Panc1 (cell line): ENCODE data around the gene TMEM88. TPM values are rescaled to one million over a fixed set of nuclear protein-coding genes. Genes with fewer than 3 reads are reported as not detected.

ENCODE experiments used
- ATAC-seq: fragments of 200-7000 bp; cut with Tn5 transposase; 2 replicates; pipeline ENCODE4 v1.9.1; 2020; ENCODE audit warnings: mild to moderate bottlenecking, moderate library complexity
- BruUV-seq: library from RNA; stranded (reverse); fragments of 400-500 nt; replicated peaks from 2 replicates; lab custom pipeline; 2021; lab: Mats Ljungman, UMichigan
- CTCF ChIA-PET: fragments of 300-600 bp; sonication (Branson Sonifier 250); formaldehyde crosslinking; loops from one replicate; lab custom pipeline; 2022; ENCODE audit warnings: antibody characterized with exemption; lab: Charles Lee
- POLR2A ChIA-PET: fragments of 300-600 bp; sonication (Branson Sonifier 250); formaldehyde crosslinking; loops from one replicate; lab custom pipeline; 2022; ENCODE audit warnings: antibody characterized with exemption; lab: Charles Lee
- DNase-seq: peaks from one replicate; pipeline ENCODE4 v3.0.0-alpha.2; 2010; ENCODE audit warnings: low read depth, low spot score
- H3K27ac ChIP-seq: 2 replicates; pipeline ENCODE4 v1.5.1; 2011; ENCODE audit warnings: mild to moderate bottlenecking, low read length, inconsistent platforms
- H3K27me3 ChIP-seq: fragments of 200-500 bp; sonication (Bioruptor generic); 2 replicates; pipeline ENCODE4 v1.6.0; 2014; ENCODE audit warnings: low read length, inconsistent platforms; ENCODE audit not compliant: control insufficient read depth, insufficient read depth
- H3K36me3 ChIP-seq: fragments of 200-500 bp; sonication (Bioruptor generic); 2 replicates; pipeline ENCODE4 v1.5.1; 2014; ENCODE audit warnings: inconsistent platforms, mild to moderate bottlenecking, low read length, moderate library complexity; ENCODE audit not compliant: control insufficient read depth, insufficient read depth
- H3K4me1 ChIP-seq: 2 replicates; pipeline ENCODE4 v1.5.1; 2011; ENCODE audit warnings: inconsistent platforms, mild to moderate bottlenecking, low read length, moderate library complexity; ENCODE audit not compliant: control insufficient read depth, insufficient read depth
- H3K4me3 ChIP-seq, 2 experiments: 2 replicates each; pipeline ENCODE4 v1.5.1; 2011 to 2012; ENCODE audit warnings: low read depth in 2 of 2, low read length in 2 of 2, mild to moderate bottlenecking in 2 of 2, inconsistent platforms in 1 of 2, moderate library complexity in 1 of 2
- H3K9me3 ChIP-seq: fragments of 200-500 bp; sonication (Bioruptor generic); 2 replicates; pipeline ENCODE4 v1.5.1; 2014; ENCODE audit warnings: low read depth, mild to moderate bottlenecking, inconsistent platforms, low read length, moderate library complexity; ENCODE audit not compliant: control insufficient read depth, insufficient read depth
- CTCF ChIP-seq: fragments of 450-650 bp; IDR thresholded peaks from 2 replicates; pipeline ENCODE4 v1.5.1; 2017; ENCODE audit warnings: mild to moderate bottlenecking
- POLR2AphosphoS5 ChIP-seq: IDR thresholded peaks from 2 replicates; pipeline ENCODE4 v1.6.1; 2012; ENCODE audit warnings: mild to moderate bottlenecking, low read depth, low read length, moderate library complexity
- SIN3A ChIP-seq: IDR thresholded peaks from 2 replicates; pipeline ENCODE4 v1.6.1; 2012; ENCODE audit warnings: low read depth, mild to moderate bottlenecking, low read length, moderate library complexity, borderline replicate concordance; ENCODE audit not compliant: insufficient read depth
- TCF7L2 ChIP-seq: IDR thresholded peaks from 2 replicates; pipeline ENCODE4 v1.6.1; 2011; ENCODE audit warnings: mild to moderate bottlenecking, low read depth, low read length, inconsistent platforms
- in situ Hi-C: cut with HindIII; loops from 2 replicates; pipeline ENCODE4 v1.10.0; 2016; ENCODE audit warnings: low sequenced_read_pairs, low pct_unique_long_range_greater_than_20kb
- intact Hi-C: fragments of 100-400 bp; cut with micrococcal nuclease; formaldehyde crosslinking; loops from one replicate; pipeline ENCODE4 v1.10.0; 2022; ENCODE audit not compliant: unreplicated experiment
- total RNA-seq: library from RNA; stranded (reverse); gene quantifications from one replicate; pipeline ENCODE4 v1.2.1, GENCODE V29; 2021; ENCODE audit not compliant: unreplicated experiment
- TF ChIP-seq, protein P1 (sequence below), 2 experiments: IDR thresholded peaks; 2 replicates each; pipeline ENCODE4 v1.6.1; 2011 to 2012; ENCODE audit warnings: low read depth in 2 of 2, control low read depth in 1 of 2, low read length in 1 of 2, mild to moderate bottlenecking in 1 of 2, moderate library complexity in 1 of 2; ENCODE audit not compliant: insufficient read depth in 1 of 2

TMEM88 gene
- total RNA-seq, 1 experiment from 2014 or later = 1.6 TPM

GRCh38 chr17:7864995-7865650 lies 10.3 kb downstream of the TMEM88 start:
- H3K27me3 ChIP-seq = no peaks in the 10 kb centered on the region
- POLR2A ChIA-PET = no interaction called here
- ATAC-seq = no peak
- no peak overlapping the region for H3K27ac ChIP-seq
- CTCF ChIA-PET = interaction anchor here (0.6 to 1.3 kb wide), 3 partner anchors 30 to 176 kb away, joined by 3 to 7 read pairs (median 4); no protein-coding TSS in a partner anchor
- BruUV-seq = no TSS peak
- H3K36me3 ChIP-seq = no peaks in the 10 kb centered on the region; the same call in 1 of the 2 replicates
- H3K9me3 ChIP-seq = peaks cover 4% of the 10 kb centered on the region; the same call in 1 of the 2 replicates
- peaks cover 3% of the 10 kb centered on the region; the same call in 1 of the 2 replicates for H3K4me1 ChIP-seq
- DNase-seq = no peak
- in situ Hi-C loops (no loop called here), intact Hi-C loops (no loop called here)
- H3K4me3 ChIP-seq = no peak overlapping the region
- TF ChIP-seq, protein P1, sequence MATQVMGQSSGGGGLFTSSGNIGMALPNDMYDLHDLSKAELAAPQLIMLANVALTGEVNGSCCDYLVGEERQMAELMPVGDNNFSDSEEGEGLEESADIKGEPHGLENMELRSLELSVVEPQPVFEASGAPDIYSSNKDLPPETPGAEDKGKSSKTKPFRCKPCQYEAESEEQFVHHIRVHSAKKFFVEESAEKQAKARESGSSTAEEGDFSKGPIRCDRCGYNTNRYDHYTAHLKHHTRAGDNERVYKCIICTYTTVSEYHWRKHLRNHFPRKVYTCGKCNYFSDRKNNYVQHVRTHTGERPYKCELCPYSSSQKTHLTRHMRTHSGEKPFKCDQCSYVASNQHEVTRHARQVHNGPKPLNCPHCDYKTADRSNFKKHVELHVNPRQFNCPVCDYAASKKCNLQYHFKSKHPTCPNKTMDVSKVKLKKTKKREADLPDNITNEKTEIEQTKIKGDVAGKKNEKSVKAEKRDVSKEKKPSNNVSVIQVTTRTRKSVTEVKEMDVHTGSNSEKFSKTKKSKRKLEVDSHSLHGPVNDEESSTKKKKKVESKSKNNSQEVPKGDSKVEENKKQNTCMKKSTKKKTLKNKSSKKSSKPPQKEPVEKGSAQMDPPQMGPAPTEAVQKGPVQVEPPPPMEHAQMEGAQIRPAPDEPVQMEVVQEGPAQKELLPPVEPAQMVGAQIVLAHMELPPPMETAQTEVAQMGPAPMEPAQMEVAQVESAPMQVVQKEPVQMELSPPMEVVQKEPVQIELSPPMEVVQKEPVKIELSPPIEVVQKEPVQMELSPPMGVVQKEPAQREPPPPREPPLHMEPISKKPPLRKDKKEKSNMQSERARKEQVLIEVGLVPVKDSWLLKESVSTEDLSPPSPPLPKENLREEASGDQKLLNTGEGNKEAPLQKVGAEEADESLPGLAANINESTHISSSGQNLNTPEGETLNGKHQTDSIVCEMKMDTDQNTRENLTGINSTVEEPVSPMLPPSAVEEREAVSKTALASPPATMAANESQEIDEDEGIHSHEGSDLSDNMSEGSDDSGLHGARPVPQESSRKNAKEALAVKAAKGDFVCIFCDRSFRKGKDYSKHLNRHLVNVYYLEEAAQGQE (IDR thresholded peaks at IDR 0.05; ENCODE audit: insufficient read depth in 1 of 2, low read depth in 2 of 2, low read length in 1 of 2) = no peak
- TF ChIP-seq SIN3A (no peak), POLR2AphosphoS5 (no peak), TCF7L2 (no peak)

- ATAC-seq (no peak), DNase-seq (no peak)
- CTCF ChIA-PET = interaction anchor here (0.6 kb wide), 1 partner anchor 113 kb away, joined by 3 read pairs; no protein-coding TSS in a partner anchor
- POLR2A ChIA-PET = interaction anchor here (0.7 kb wide), 1 partner anchor 31 kb away, joined by 3 read pairs; no protein-coding TSS in a partner anchor
- in situ Hi-C loops (no loop called here), intact Hi-C loops (no loop called here)
- no peak overlapping the region for H3K4me3 ChIP-seq
- TF ChIP-seq POLR2AphosphoS5 (no peak), SIN3A (no peak)
- no peaks in the 10 kb centered on the region; the same call in 1 of the 2 replicates for H3K36me3 ChIP-seq
- no TSS peak for BruUV-seq
- no peak overlapping the region for H3K27ac ChIP-seq
- peaks cover 4% of the 10 kb centered on the region; the same call in 1 of the 2 replicates for H3K9me3 ChIP-seq
- H3K27me3 ChIP-seq = no peaks in the 10 kb centered on the region
- H3K4me1 ChIP-seq = peaks cover under 1% of the 10 kb centered on the region; the same call in 1 of the 2 replicates
Observed at GRCh38 chr17:7867881-7868329, 13.0 kb downstream of the TMEM88 start.

DNA sequence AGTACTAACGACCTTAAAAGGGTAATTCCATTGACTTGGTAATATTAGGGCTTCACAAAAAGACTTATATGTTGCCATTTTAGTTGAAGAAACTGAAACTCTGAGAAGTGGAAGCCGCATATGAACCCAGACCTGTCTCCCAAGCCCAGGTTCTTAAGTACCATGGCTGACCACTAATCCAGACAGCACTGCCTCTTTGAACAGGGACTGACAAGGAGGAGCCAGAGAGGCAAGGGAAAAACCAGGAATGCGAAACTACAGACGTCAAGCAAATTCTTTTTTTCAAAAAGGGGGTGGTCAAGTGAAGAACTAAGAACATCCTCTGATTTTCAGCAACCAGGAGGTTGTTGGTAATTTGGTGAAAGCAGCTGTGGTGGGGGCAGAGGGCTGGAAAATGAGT lies 18.2 kb downstream of the TMEM88 start:
- ATAC-seq (no peak), DNase-seq (no peak)
- ChIA-PET POLR2A (no interaction called here), CTCF (no interaction called here)
- H3K9me3 ChIP-seq = no peaks in the 10 kb centered on the region
- no peak overlapping the region for H3K27ac ChIP-seq
- in situ Hi-C loops = no loop called here
- H3K27me3 ChIP-seq = no peaks in the 10 kb centered on the region
- BruUV-seq = no TSS peak
- no peak overlapping the region for H3K4me3 ChIP-seq
- peaks cover 7% of the 10 kb centered on the region; the same call in 1 of the 2 replicates for H3K36me3 ChIP-seq
- TF ChIP-seq SIN3A = no peak
- TF ChIP-seq POLR2AphosphoS5 = no peak
- no peak for TF ChIP-seq CTCF
- TF ChIP-seq, protein P1 (IDR thresholded peaks at IDR 0.05; ENCODE audit: insufficient read depth in 1 of 2, low read depth in 2 of 2, low read length in 1 of 2) = no peak
- no peak for TF ChIP-seq TCF7L2
- no peaks in the 10 kb centered on the region for H3K4me1 ChIP-seq
- intact Hi-C loops = no loop called here
